NB4 (cell line): ENCODE results near the gene LMCD1.

Experiments used
- POLR2A ChIP-seq: IDR thresholded peaks from 2 replicates; pipeline ENCODE4 v1.6.1; 2011; ENCODE audit warnings: mild to moderate bottlenecking; ENCODE audit not compliant: insufficient read length; ENCODE audit errors: extremely low read depth
- TF ChIP-seq, protein P1 (sequence below): IDR thresholded peaks from one replicate; pipeline ENCODE4 v1.5.1; 2012; ENCODE audit warnings: low read depth, low read length
- TF ChIP-seq, protein P2 (sequence below): IDR thresholded peaks from 2 replicates; pipeline ENCODE4 v1.6.1; 2011; ENCODE audit warnings: low read depth, low read length

DNA sequence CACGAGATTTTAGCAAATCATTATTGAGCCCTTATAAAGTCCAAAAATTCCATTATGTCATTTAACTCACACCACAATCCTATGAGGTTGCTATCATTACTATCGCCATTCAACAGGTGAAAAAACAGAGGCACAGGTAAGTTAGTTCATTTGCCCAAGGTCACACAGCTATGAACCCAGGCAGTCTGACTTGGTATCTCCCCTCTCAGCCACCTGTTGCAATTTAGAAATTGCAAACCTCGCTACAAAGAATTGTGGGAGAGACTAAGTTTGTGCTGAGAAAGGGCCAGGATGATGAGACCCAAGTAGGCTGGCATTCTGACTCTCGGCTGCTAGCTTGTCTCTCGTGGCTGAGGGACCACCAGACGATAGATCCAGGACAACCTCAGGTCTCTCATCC, 57.7 kb downstream of the LMCD1 start:
- TF ChIP-seq, protein P1, sequence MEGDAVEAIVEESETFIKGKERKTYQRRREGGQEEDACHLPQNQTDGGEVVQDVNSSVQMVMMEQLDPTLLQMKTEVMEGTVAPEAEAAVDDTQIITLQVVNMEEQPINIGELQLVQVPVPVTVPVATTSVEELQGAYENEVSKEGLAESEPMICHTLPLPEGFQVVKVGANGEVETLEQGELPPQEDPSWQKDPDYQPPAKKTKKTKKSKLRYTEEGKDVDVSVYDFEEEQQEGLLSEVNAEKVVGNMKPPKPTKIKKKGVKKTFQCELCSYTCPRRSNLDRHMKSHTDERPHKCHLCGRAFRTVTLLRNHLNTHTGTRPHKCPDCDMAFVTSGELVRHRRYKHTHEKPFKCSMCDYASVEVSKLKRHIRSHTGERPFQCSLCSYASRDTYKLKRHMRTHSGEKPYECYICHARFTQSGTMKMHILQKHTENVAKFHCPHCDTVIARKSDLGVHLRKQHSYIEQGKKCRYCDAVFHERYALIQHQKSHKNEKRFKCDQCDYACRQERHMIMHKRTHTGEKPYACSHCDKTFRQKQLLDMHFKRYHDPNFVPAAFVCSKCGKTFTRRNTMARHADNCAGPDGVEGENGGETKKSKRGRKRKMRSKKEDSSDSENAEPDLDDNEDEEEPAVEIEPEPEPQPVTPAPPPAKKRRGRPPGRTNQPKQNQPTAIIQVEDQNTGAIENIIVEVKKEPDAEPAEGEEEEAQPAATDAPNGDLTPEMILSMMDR, result no peak
- no peak for TF ChIP-seq POLR2A
- TF ChIP-seq, protein P2, sequence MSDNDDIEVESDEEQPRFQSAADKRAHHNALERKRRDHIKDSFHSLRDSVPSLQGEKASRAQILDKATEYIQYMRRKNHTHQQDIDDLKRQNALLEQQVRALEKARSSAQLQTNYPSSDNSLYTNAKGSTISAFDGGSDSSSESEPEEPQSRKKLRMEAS, result no peak
